Left kidney (tissue), 2 donors: ENCODE data around the gene MRLN. TPM values are rescaled to one million over a fixed set of nuclear protein-coding genes. Genes with fewer than 3 reads are reported as not detected.

Source experiments
- DNase-seq: peaks from one replicate; pipeline ENCODE4 v3.0.0-alpha.2; 2013
- polyA plus RNA-seq: library from polyadenylated mRNA; unstranded; fragments of 120-200 nt; gene quantifications from one replicate; pipeline ENCODE4 v1.2.1, GENCODE V29; 2013; ENCODE audit not compliant: insufficient read length

The MRLN gene
- polyA plus RNA-seq, 1 donor: 0.48 TPM

DNA sequence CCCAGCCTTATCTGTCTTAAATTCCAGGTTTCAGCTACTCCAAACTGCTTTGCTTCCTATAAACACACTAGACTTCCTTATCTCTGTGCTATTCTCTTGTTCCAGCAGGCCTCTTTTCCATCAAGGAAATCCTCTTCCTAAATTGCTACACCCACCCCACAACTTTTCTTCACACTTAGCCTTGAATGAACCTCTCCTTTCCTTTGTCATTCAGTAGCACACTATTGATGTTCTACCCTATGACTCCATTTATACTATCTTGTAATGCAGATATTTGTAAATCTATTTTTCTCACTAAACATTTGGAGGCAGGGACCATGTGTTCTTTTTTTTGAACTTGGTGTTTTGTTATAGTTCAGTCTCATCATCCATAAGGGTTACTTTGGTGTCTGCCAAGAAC, 47.3 kb downstream of the MRLN start:
- no peak for DNase-seq

DNA sequence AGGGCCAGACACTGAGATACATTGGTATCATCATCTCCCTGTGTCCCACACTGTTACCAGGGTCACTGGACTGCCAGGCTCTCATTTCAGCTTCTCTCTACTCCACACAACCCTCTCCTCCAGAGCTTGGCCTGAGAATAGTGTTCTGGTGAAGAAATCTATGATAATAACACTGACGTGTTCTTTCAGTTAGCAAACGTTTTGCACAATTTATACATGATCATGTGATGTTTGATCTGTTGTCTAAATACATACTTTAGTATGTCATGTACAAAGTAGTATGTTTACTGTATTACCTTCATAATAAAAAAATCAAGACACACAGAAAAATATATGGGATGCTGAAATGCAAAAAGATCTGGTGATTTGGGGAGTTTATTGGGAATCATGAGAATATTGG, 48.6 kb downstream of the MRLN start:
- DNase-seq: no peak

DNA sequence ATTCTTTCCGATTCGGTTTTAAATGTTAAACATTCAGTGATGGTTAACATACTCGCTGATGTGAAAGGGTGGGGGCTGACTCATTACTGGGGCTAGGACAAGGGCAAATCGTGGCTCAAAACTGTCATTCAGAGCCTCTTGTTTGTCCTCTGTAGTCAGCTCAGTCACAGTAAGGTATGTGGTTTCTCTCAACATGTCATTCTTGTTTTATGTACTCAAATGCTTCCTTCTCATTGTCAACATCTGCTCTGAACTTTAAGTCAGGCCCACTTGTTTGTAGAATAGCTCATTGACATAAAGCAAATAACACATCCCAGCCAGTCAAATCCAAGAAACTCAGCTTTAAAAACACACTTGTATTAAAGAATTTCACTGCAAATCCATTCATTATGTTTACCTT, 50.9 kb downstream of the MRLN start:
- DNase-seq: no peak

DNA sequence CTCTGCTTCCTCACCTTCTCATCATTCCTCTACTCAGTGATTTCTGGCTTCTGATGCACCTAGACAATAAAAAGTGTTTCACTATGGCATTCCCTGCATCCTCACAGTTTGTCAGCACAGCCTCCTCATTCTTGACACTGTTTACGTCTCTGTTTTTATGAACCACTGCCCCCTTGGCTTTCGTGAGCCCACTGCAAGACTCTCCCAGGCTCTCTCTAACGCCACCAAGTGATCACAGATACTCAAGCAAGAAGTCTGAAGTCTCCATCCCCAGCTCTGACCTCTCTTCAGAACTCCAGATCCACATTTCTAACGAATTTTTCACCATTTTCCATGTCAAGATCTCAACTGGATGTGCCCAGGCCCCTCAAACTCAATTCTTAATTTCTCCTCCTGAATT, 52.5 kb downstream of the MRLN start:
- DNase-seq: no peak

DNA sequence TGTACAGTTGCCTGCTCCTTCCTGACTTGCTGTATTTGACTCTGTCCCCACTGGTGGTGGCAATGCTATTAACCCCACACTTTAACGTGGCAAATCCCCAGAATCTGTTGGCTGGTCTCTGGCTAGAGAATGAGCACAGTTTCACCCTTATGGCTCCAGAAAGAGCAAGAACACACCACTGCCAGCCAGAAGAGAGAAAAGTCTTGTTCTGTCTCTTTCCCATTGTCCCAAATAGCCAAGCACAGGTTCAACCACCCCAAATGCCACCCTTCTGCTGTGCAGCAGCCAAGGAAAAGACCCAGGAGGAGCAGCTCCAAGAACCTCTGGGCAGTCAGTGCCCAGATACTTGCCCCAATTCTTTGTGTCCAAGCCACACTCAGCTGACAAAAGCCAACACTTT, 54.9 kb downstream of the MRLN start:
- no peak for DNase-seq

DNA sequence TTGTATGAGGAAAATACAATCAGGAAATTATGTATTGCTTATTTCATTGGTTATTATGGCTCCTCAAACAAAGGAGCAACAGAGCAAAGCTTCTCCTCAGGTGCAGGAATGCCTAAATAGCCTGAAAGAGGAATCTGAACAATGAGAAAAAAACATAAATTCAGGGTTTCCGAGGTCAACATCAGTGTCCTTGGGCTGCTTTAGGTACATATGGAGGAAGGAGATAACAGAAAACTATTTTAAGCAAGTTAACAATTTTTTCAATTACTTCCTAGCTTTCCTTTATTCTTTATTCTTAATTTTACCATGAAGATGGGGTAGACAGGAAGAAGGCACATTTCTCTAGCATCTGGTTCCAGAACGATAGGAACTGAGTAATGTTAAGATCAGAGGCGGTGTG, 57.6 kb downstream of the MRLN start:
- DNase-seq: no peak

DNA sequence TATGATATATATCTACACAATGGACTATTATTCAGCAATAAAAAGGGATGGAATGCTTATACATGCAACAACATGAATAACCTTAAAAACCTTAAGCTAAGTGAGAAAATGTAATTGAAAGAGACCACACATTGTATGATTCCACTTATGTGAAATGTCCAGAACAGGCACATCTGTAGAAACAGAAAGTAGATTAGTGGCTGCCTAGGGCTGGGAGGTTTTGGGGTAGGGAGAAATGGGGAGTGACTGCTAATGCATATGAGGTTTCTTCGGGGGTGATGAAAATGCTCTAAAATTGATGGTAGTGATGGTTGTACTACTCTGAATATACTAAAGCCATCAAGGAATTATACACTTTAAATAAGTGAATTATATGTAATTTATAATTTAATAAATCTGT, 58.3 kb downstream of the MRLN start:
- DNase-seq: no peak

DNA sequence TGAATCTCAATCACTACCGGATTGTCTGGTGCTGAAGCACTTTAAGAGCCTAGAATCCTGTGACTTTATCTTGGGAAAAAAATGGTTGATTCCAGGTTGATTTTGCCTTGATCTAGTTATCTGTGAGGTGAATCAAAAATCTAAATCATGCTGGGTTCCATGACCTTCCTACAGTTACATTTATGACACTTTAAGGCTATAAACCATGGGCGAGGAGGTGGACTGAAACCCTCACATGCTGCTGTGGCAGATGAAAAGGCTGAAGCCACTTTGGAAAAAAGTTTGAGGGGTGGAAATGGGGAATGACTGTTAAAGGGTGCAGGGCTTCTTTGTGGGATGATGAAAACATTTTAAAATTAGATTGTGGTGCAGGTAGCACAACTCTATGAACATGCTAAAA, 61.1 kb downstream of the MRLN start:
- DNase-seq: no peak

DNA sequence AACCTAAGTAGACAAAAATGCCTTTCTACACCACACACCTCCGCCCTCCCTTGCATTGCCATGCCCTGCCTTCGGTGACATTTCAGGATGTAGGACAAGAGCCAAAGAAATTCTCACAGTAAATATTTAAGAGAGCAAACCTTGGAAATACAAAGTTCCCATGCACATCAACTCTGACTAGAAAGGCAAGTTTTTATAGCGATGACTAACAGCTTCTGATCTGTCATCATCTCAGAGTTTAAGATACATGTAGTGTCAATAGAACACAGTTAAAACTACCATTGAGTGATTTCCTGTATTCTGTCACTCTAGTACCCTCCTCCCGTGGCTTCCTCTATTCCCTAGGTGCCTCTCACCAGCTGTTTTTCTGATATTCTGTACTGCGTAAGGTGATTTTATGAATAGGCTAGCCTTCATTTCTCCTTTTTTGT, 64.3 kb downstream of the MRLN start:
- DNase-seq: no peak

DNA sequence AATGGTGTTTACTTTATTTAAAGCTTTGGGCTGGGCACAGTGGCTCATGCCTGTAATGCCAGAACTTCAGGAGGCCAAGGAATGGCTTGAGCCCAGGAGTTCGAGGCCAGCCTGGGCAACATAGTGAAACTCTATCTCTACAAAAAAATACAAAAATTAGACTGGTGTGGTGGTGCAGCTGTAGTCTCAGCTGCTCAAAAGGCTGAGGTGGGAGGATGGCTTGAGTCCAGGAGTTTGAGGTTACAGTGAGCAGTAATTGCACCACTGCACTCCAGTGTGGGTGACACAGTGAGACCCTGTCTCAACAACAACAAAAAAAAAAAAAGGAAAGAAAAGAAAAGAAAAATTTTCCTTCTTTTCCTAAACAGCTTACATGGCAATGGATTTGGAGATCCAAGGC, 65.6 kb downstream of the MRLN start:
- no peak for DNase-seq

Other genes with a start within 250 kb of the MRLN start
- 43.4 TPM for gene SLC16A9, start 43.6 kb downstream of the MRLN start, polyA plus RNA-seq
- 48.2 TPM for gene CCDC6, start 153.1 kb upstream of the MRLN start, polyA plus RNA-seq